Measurements from ENCODE around the gene DLK1. TPM values are rescaled to one million over a fixed set of nuclear protein-coding genes. Genes with fewer than 3 reads are reported as not detected.

Gene DLK1
- total RNA-seq, 4 donors from 2014 or later: 0.53 to 5.1 (median 3.5) TPM

- in situ Hi-C loops (cut with MboI; ENCODE audit: low sequenced_read_pairs in 4 of 4) (no loop called here), intact Hi-C loops (cut with DNase I; ENCODE audit: low total_unique reads) (no loop called here)
- no peak overlapping the region for H3K4me3 ChIP-seq
- no peaks in the 10 kb centered on the region for H3K4me1 ChIP-seq
- peaks cover 0 to 3% (median 0%) of the 10 kb centered on the region in 3 donors for H3K27me3 ChIP-seq
- TF ChIP-seq POLR2A (IDR thresholded peaks at IDR 0.05) (no peak), CTCF (IDR thresholded peaks at IDR 0.05 in 4 of 5, conservative IDR thresholded peaks at IDR 0.05 in 1 of 5) (no peak)
- no peak for ATAC-seq
- DNase-seq: no peak
- no peak overlapping the region for H3K27ac ChIP-seq
- no peaks in the 10 kb centered on the region for H3K9me3 ChIP-seq
- no peaks in the 10 kb centered on the region for H3K36me3 ChIP-seq
Observed at GRCh38 chr14:100786131-100786530, 59.4 kb downstream of the DLK1 start.

GRCh38 chr14:100786576-100787219, 60.0 kb downstream of the DLK1 start:
- Histone ChIP-seq H3K27ac (no peak overlapping the region), H3K36me3 (no peaks in the 10 kb centered on the region), H3K9me3 (no peaks in the 10 kb centered on the region), H3K27me3 (peaks cover 0 to 8% (median 0%) of the 10 kb centered on the region in 3 donors), H3K4me1 (no peaks in the 10 kb centered on the region), H3K4me3 (no peak overlapping the region)
- DNase-seq (no peak), ATAC-seq (no peak)
- in situ Hi-C loops (cut with MboI; ENCODE audit: low sequenced_read_pairs in 4 of 4) (no loop called here), intact Hi-C loops (cut with DNase I; ENCODE audit: low total_unique reads) (no loop called here)
- TF ChIP-seq CTCF (IDR thresholded peaks at IDR 0.05 in 4 of 5, conservative IDR thresholded peaks at IDR 0.05 in 1 of 5) (no peak), POLR2A (IDR thresholded peaks at IDR 0.05) (no peak)

GRCh38 chr14:100787659-100788058, 61.0 kb downstream of the DLK1 start:
- Histone ChIP-seq H3K27ac (no peak overlapping the region), H3K4me3 (no peak overlapping the region), H3K27me3 (peaks cover 0 to 12% (median 0%) of the 10 kb centered on the region in 3 donors), H3K4me1 (no peaks in the 10 kb centered on the region), H3K9me3 (no peaks in the 10 kb centered on the region), H3K36me3 (no peaks in the 10 kb centered on the region)
- no peak for ATAC-seq
- TF ChIP-seq POLR2A (IDR thresholded peaks at IDR 0.05) (no peak), CTCF (IDR thresholded peaks at IDR 0.05 in 4 of 5, conservative IDR thresholded peaks at IDR 0.05 in 1 of 5) (no peak)
- no peak for DNase-seq
- intact Hi-C loops (cut with DNase I; ENCODE audit: low total_unique reads) (no loop called here), in situ Hi-C loops (cut with MboI; ENCODE audit: low sequenced_read_pairs in 4 of 4) (no loop called here)

Other genes with a start within 250 kb of the DLK1 start
- under 1 TPM in 3 of 4 donors, not detected in 1; 0.25 to 0.49 (median 0.26) TPM for gene BEGAIN, start 139.5 kb upstream of the DLK1 start, total RNA-seq
- gene MEG3, start 99.2 kb downstream of the DLK1 start, total RNA-seq: 10 to 100 TPM in 1 of 4 donors, 1 to 10 TPM in 3; 2.7 to 30.7 (median 5.2) TPM
- not detected for gene RTL1, start 176.8 kb downstream of the DLK1 start, total RNA-seq